Measurements from ENCODE around the gene TKT.
"Not testable (repeated sequence)": the region's sequence is repeated elsewhere in the genome, so short reads cannot be mapped to it uniquely, and the experiment has no call there.

Gene TKT

GRCh38 chr3:53282581-53282980 is 26.8 kb upstream of the TKT start:
- Histone ChIP-seq H3K4me3 (ENCODE audit: low read length in 2 of 2) (no peak overlapping the region), H3K9ac (ENCODE audit: low read length in 2 of 2) (no peak overlapping the region), H3K27me3 (ENCODE audit: control insufficient read depth in 1 of 2, insufficient read depth in 2 of 2, low read length in 2 of 2) (no peaks in the 10 kb centered on the region), H3K27ac (ENCODE audit: low read length) (no peak overlapping the region), H3K9me3 (ENCODE audit: control insufficient read depth in 2 of 2, low read length in 2 of 2) (no peaks in the 10 kb centered on the region), H3K36me3 (ENCODE audit: control insufficient read depth in 2 of 2, insufficient read depth in 2 of 2, low read length in 2 of 2) (peaks cover 9% of the 10 kb centered on the region in 2 donors), H3K4me1 (ENCODE audit: control insufficient read depth, insufficient read depth, low read length) (peaks cover 10% of the 10 kb centered on the region)

- peaks cover 0 to 4% of the 10 kb centered on the region in 2 donors for H3K36me3 ChIP-seq (ENCODE audit: control insufficient read depth in 2 of 2, insufficient read depth in 2 of 2, low read length in 2 of 2)
- no peaks in the 10 kb centered on the region for H3K9me3 ChIP-seq (ENCODE audit: control insufficient read depth in 2 of 2, low read length in 2 of 2)
- no peak overlapping the region for H3K27ac ChIP-seq (ENCODE audit: low read length)
- no peaks in the 10 kb centered on the region for H3K4me1 ChIP-seq (ENCODE audit: control insufficient read depth, insufficient read depth, low read length)
- no peaks in the 10 kb centered on the region for H3K27me3 ChIP-seq (ENCODE audit: control insufficient read depth in 1 of 2, insufficient read depth in 2 of 2, low read length in 2 of 2)
- no peak overlapping the region for H3K9ac ChIP-seq (ENCODE audit: low read length in 2 of 2)
- no peak overlapping the region for H3K4me3 ChIP-seq (ENCODE audit: low read length in 2 of 2)
Measured at GRCh38 chr3:53278667-53279066, 22.8 kb upstream of the TKT start.

- Histone ChIP-seq H3K36me3 (ENCODE audit: control insufficient read depth in 2 of 2, insufficient read depth in 2 of 2, low read length in 2 of 2) (no peaks in the 10 kb centered on the region), H3K9ac (ENCODE audit: low read length in 2 of 2) (no peak overlapping the region), H3K9me3 (ENCODE audit: control insufficient read depth in 2 of 2, low read length in 2 of 2) (no peaks in the 10 kb centered on the region), H3K4me1 (ENCODE audit: control insufficient read depth, insufficient read depth, low read length) (peaks cover 7% of the 10 kb centered on the region), H3K4me3 (ENCODE audit: low read length in 2 of 2) (no peak overlapping the region), H3K27me3 (ENCODE audit: control insufficient read depth in 1 of 2, insufficient read depth in 2 of 2, low read length in 2 of 2) (no peaks in the 10 kb centered on the region), H3K27ac (ENCODE audit: low read length) (no peak overlapping the region)
Measured at GRCh38 chr3:53274938-53275605, 19.2 kb upstream of the TKT start.

- no peaks in the 10 kb centered on the region for H3K36me3 ChIP-seq (ENCODE audit: control insufficient read depth in 2 of 2, insufficient read depth in 2 of 2, low read length in 2 of 2)
- no peak overlapping the region for H3K4me3 ChIP-seq (ENCODE audit: low read length in 2 of 2)
- H3K27me3 ChIP-seq (ENCODE audit: control insufficient read depth in 1 of 2, insufficient read depth in 2 of 2, low read length in 2 of 2), result no peaks in the 10 kb centered on the region
- peaks cover 14% of the 10 kb centered on the region for H3K4me1 ChIP-seq (ENCODE audit: control insufficient read depth, insufficient read depth, low read length)
- H3K9me3 ChIP-seq (ENCODE audit: control insufficient read depth in 2 of 2, low read length in 2 of 2), result no peaks in the 10 kb centered on the region
- no peak overlapping the region for H3K9ac ChIP-seq (ENCODE audit: low read length in 2 of 2)
- no peak overlapping the region for H3K27ac ChIP-seq (ENCODE audit: low read length)
Measured at GRCh38 chr3:53273146-53273670, 17.4 kb upstream of the TKT start.

GRCh38 chr3:53269888-53270880 is 14.4 kb upstream of the TKT start:
- no peaks in the 10 kb centered on the region for H3K9me3 ChIP-seq (ENCODE audit: control insufficient read depth in 2 of 2, low read length in 2 of 2)
- H3K27ac ChIP-seq (ENCODE audit: low read length), result peak overlapping the region; percentile 89
- peaks cover 14% of the 10 kb centered on the region for H3K4me1 ChIP-seq (ENCODE audit: control insufficient read depth, insufficient read depth, low read length)
- peak overlapping the region; percentile 7 to 29 for H3K4me3 ChIP-seq (ENCODE audit: low read length in 2 of 2)
- H3K27me3 ChIP-seq (ENCODE audit: control insufficient read depth in 1 of 2, insufficient read depth in 2 of 2, low read length in 2 of 2), result no peaks in the 10 kb centered on the region
- peak overlapping the region; percentile 47 to 62 for H3K9ac ChIP-seq (ENCODE audit: low read length in 2 of 2)
- H3K36me3 ChIP-seq (ENCODE audit: control insufficient read depth in 2 of 2, insufficient read depth in 2 of 2, low read length in 2 of 2), result no peaks in the 10 kb centered on the region

- not testable (repeated sequence) for H3K4me3 ChIP-seq (ENCODE audit: low read length in 2 of 2); H3K27me3 ChIP-seq (ENCODE audit: control insufficient read depth in 1 of 2, insufficient read depth in 2 of 2, low read length in 2 of 2); H3K9me3 ChIP-seq (ENCODE audit: control insufficient read depth in 2 of 2, low read length in 2 of 2); H3K9ac ChIP-seq (ENCODE audit: low read length in 2 of 2); H3K36me3 ChIP-seq (ENCODE audit: control insufficient read depth in 2 of 2, insufficient read depth in 2 of 2, low read length in 2 of 2)
- H3K4me1 ChIP-seq (ENCODE audit: control insufficient read depth, insufficient read depth, low read length), result peaks cover 14% of the 10 kb centered on the region
- peak overlapping the region; percentile 89 for H3K27ac ChIP-seq (ENCODE audit: low read length)
Measured at GRCh38 chr3:53269193-53269592, 13.4 kb upstream of the TKT start.

- no peak overlapping the region for H3K4me3 ChIP-seq (ENCODE audit: low read length in 2 of 2)
- no peaks in the 10 kb centered on the region for H3K36me3 ChIP-seq (ENCODE audit: control insufficient read depth in 2 of 2, insufficient read depth in 2 of 2, low read length in 2 of 2)
- H3K4me1 ChIP-seq (ENCODE audit: control insufficient read depth, insufficient read depth, low read length), result peaks cover 14% of the 10 kb centered on the region
- H3K9me3 ChIP-seq (ENCODE audit: control insufficient read depth in 2 of 2, low read length in 2 of 2), result no peaks in the 10 kb centered on the region
- H3K27ac ChIP-seq (ENCODE audit: low read length), result no peak overlapping the region
- no peaks in the 10 kb centered on the region for H3K27me3 ChIP-seq (ENCODE audit: control insufficient read depth in 1 of 2, insufficient read depth in 2 of 2, low read length in 2 of 2)
- H3K9ac ChIP-seq (ENCODE audit: low read length in 2 of 2), result no peak overlapping the region
Measured at GRCh38 chr3:53267766-53268165, 11.9 kb upstream of the TKT start.

- Histone ChIP-seq H3K27ac (ENCODE audit: low read length) (no peak overlapping the region), H3K27me3 (ENCODE audit: control insufficient read depth in 1 of 2, insufficient read depth in 2 of 2, low read length in 2 of 2) (no peaks in the 10 kb centered on the region), H3K4me1 (ENCODE audit: control insufficient read depth, insufficient read depth, low read length) (peaks cover 4% of the 10 kb centered on the region), H3K9ac (ENCODE audit: low read length in 2 of 2) (no peak overlapping the region), H3K9me3 (ENCODE audit: control insufficient read depth in 2 of 2, low read length in 2 of 2) (no peaks in the 10 kb centered on the region), H3K4me3 (ENCODE audit: low read length in 2 of 2) (no peak overlapping the region), H3K36me3 (ENCODE audit: control insufficient read depth in 2 of 2, insufficient read depth in 2 of 2, low read length in 2 of 2) (no peaks in the 10 kb centered on the region)
Measured at GRCh38 chr3:53264718-53265117, 8.9 kb upstream of the TKT start.

- Histone ChIP-seq H3K9me3 (ENCODE audit: control insufficient read depth in 2 of 2, low read length in 2 of 2) (no peaks in the 10 kb centered on the region), H3K27me3 (ENCODE audit: control insufficient read depth in 1 of 2, insufficient read depth in 2 of 2, low read length in 2 of 2) (no peaks in the 10 kb centered on the region), H3K27ac (ENCODE audit: low read length) (no peak overlapping the region), H3K4me3 (ENCODE audit: low read length in 2 of 2) (no peak overlapping the region), H3K36me3 (ENCODE audit: control insufficient read depth in 2 of 2, insufficient read depth in 2 of 2, low read length in 2 of 2) (no peaks in the 10 kb centered on the region), H3K4me1 (ENCODE audit: control insufficient read depth, insufficient read depth, low read length) (no peaks in the 10 kb centered on the region), H3K9ac (ENCODE audit: low read length in 2 of 2) (no peak overlapping the region)
Measured at GRCh38 chr3:53263907-53264306, 8.1 kb upstream of the TKT start.

GRCh38 chr3:53261712-53262111 is 5.9 kb upstream of the TKT start:
- no peak overlapping the region for H3K27ac ChIP-seq (ENCODE audit: low read length)
- no peaks in the 10 kb centered on the region for H3K9me3 ChIP-seq (ENCODE audit: control insufficient read depth in 2 of 2, low read length in 2 of 2)
- no peaks in the 10 kb centered on the region for H3K36me3 ChIP-seq (ENCODE audit: control insufficient read depth in 2 of 2, insufficient read depth in 2 of 2, low read length in 2 of 2)
- H3K9ac ChIP-seq (ENCODE audit: low read length in 2 of 2), result no peak overlapping the region
- no peaks in the 10 kb centered on the region for H3K27me3 ChIP-seq (ENCODE audit: control insufficient read depth in 1 of 2, insufficient read depth in 2 of 2, low read length in 2 of 2)
- no peak overlapping the region for H3K4me3 ChIP-seq (ENCODE audit: low read length in 2 of 2)
- no peaks in the 10 kb centered on the region for H3K4me1 ChIP-seq (ENCODE audit: control insufficient read depth, insufficient read depth, low read length)

All from stomach smooth muscle (tissue), 2 donors.